DOHH2 (cell line): Measurements from ENCODE around the gene HOXD8.

ENCODE experiments used
- CTCF ChIP-seq: fragments of 200-600 bp; sonication (generic); IDR thresholded peaks from one replicate; pipeline ENCODE4 v1.5.1; 2014; ENCODE audit warnings: antibody characterized with exemption, mild to moderate bottlenecking, low read depth, low read length; ENCODE audit not compliant: poor library complexity, severe bottlenecking
- EZH2phosphoT487 ChIP-seq: fragments of 200-600 bp; sonication (generic); IDR thresholded peaks from 2 replicates; pipeline ENCODE4 v1.6.1; 2017; ENCODE audit warnings: borderline replicate concordance, mild to moderate bottlenecking, antibody characterized with exemption, low read length, moderate library complexity, mixed read lengths

- no peak for TF ChIP-seq CTCF
- no peak for TF ChIP-seq EZH2phosphoT487
These were observed 27.4 kb downstream of the HOXD8 start, which contains the start of gene HOXD3 for GRCh38 chr2:176156807-176157498.
